ENCODE results near the gene RCSD1.
A peak's percentile ranks its signal among the peaks of the same experiment; 100 is the strongest.

Gene RCSD1

DNA sequence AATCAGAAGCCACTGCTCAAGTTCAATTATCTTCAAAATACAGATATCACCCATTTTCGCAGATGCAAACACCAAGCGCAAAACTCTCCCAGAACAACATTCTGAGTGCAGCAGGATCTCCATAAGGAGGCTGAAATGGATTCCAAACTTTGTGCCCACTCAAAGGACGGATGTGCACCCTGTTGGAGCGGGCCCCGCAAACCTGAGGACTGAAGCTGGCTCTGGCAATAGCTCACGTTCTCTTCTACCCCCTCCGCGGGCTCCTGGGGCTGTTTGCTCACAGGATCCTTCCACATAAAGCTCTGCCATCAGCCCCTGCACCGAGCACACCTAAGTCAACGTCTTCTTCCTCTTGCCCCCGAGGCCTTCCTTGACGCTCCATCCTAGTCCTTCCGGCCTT, 11.7 kb upstream of the RCSD1 start:
- no peak for DNase-seq

DNA sequence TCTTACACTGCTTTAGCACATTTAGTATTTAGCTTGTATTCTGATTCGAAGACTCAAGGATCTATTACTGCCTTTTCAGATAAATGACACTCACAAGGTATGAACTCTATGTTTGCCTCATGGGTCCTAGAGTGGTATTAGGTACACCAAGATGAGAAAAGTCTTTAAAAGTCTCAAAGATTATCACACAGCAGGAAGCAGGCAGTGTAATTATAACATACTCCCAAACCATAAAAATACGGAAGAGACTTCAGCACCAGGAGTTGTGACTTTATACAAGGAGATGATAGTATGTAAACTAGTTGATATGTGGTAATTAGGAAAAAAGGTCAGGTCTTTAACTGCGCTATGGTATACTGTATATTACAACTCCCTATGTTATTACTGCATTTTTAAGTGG, 11.2 kb upstream of the RCSD1 start:
- DNase-seq = no peak

DNA sequence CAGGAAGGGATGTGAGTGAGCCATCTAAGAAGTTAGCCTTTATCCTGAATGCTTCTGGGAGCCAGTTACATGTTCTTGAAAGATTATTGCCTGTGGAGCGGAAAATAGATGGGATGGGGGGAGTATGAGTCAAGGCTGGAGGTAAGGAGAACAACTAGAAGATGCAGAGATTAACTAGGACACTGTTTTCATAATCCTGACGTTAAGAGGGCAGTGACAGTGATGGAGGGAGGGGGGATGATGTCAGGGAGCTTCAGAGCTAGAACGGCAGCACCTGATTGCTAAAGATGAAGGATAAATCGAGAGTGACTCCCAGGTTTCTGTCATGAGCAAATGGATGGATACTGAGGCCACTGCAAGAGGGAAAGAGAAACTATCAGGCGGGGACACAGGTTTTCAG, 10.0 kb upstream of the RCSD1 start:
- DNase-seq = no peak

DNA sequence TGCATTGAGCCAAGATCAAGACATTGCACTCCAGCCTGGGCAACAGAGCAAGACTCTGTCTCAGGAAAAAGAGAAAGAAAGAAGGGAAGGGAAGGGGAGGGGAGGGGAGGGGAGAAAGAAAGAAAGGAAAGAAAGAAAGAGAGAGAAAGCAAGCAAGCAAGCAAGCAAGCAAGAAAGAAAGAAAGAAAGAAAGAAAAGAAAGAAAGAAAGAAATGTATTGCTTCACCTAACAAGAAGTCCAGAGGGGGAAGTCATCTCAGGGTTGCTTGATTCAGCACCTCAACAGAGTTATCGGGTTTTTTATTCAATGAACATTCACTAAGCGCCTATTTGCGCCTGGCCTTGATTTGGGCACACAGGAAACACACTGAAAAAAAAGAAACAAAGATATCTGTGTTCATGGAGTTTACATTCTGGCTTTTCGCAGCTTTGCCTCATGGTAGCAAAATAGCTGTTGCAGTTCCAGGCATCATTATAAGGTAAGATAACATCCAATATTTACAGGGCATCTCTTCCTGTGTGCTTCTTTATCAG, 8.2 kb upstream of the RCSD1 start:
- DNase-seq = peak; percentile 32

DNA sequence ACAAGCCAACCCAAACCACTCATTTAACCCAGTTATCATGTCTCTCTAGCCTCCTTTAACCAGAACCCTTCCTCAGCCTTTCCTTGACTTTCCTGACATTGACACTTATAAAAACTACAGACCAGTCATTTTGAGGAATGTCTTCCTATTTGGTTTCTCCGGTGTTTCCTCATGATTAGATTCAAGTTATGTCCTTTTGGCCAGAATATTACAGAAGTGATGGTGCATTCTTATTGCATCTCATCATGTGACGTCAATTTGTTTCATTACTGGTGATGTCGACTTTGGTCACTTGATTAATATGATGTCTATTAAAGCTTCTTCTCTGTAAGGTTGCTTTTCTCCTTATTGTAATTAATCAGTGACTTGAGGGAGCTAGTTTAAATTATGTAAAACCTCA, 6.1 kb upstream of the RCSD1 start:
- no peak for DNase-seq

DNA sequence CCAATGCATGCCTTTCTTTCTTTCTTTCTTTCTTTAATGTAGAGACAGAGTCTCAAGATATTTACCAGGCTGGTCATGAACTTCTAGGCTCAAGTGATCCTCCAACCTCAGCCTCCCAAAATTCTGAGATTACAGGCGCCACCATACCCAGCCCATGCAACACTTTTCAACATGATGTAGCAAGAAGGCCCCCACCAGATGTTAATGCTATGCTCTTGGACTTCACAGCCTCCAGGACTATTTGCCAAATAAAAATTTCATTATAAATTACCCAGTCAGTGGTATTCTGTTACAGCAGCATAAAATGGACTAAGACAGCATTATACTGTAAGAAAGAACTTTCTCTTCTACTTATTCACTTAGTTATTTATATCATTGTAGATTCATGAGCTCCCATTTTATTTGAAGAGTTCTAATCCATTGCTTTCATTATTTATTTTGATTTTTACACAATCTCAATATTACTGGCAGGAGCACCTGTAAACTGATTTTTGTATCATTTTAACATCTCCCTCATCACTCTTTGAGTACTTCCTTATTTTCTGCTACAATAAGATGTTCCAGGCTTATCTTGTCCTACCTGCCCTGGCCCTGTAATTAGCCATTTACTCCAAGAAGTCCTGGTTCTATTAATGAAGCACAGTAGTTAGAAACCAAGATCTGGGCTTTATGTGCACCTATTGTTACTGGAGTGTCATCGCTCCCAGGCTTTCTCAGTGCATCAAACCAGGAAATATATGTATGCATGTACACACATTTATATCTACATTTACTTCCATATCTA, 4.8 kb upstream of the RCSD1 start:
- no peak for DNase-seq

DNA sequence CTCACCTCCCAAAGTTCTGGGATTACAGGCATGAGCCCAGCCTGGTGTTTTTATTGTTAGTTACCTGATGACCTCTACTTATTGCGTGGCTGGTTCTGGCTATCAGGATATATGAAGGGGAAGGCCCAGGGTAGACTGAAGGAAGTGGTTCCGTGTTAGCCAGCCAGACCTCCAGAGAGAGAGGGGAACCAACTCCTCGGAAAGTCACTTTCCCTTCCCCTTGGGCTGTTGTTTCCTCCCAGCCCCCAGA, 2.5 kb upstream of the RCSD1 start:
- DNase-seq = no peak

DNA sequence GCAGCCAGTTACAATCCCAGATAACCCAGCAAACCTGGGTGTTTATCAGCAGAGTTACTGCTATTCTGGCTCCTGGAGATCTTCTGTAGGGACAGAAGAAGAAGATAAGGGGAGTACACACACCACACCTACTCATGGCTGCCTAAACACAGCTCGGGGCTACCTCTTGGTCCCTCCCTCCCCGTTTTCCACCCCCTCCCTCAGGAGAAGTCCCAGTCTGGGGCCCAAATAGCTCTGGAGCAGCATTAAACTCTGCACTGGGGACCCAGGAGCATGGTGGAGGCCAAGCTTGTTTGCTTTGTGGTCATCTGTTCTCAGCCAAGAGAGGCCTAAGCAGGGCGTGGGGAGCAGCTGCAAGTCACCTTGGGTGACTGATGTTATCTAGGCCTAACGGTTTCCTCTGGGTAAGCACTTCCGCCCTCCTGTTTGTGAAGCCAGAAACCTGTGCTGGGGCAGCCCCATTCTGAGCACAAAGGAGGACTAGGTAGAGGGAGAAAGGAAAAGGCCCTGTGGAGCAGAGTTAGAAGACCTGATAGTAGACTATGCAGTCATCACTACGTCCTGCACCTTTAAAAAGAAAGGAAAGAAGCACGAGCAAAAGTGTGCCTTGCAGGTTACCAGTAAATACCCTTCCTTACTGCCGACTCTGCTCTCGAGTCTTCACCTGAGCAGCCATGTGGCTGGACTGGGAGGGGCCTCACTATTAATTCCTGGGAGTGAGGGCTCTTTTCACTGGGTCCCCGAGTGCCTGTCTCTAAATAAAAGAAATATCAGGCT, 2.0 kb upstream of the RCSD1 start:
- peak; percentile 95 for DNase-seq

DNA sequence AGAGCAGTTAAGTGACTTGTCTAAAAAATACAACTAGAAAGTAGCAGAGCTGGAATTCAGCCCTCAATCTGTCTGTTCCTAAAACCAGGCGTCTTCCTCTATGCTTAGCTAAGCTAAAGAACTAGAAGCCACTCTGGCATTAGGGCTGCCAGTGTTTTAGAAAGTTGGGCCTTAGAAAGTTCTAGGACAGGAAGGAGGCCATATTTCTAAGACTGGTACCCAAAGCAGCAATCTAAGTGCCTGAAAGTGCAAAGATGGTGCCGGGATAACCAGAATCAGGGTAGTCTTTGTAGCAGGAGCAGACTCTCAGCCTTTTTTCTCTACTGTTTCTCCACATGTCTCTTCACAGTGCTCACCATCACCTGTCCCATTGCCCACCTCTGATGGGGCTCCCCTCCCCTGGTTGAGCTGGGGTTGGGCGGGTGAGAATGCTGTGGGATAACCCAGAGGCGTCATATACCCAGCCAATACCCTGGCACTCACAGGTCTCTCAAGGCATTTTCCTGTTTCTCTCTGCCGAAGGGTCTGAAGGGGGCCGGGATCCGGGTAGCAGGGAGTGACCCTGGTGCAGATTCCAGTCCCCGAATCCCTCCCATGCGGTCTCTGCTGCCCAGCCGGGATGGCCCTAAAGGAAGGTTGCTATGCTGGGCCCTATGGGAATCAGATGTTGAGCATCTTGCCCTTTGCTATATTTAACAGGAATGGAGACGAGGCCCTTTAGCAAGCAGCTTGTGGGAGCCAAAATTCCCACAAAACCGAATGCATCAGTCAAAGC, 1.1 kb upstream of the RCSD1 start:
- DNase-seq = no peak

DNA sequence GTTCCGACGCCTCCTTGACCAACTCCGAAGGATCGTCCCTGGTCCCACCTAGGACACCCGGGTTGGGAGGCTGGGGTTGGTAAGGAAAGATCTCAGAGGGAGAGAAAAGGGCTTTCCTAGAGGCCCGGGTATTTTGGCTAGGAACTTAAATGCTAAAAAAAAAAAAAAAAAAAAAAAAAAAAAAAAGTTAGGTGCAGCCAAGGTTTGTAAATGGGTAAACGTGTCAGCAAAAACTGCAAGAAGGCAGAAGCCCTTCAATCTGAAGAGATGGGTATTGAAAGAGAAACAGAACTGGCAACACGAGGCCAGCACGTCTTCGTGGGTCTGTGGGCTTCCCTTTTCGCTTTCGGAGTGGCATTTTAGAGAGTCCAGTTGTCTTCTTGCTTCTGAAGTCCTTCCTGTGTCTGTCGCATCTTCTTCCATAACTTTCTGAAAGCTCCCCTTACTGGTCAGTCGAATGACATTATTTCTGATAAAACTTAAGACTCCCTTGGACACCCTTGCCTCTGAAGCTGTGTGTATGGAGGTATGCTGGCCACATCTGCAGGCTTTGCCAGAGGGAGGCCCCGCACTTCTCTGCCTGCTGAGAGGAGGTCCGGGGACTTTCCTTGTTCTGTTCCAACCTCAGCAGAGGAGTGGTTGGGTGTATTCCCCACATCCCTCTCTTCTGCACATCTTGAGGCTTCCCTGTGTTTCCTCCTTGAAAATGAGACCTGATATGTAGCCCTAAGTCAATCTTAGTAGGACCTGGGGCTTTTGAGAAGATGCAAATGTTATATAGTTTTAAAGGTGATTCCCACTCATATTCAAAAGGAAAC, 745 bp downstream of the RCSD1 start:
- peak; percentile 53 for DNase-seq

DNA sequence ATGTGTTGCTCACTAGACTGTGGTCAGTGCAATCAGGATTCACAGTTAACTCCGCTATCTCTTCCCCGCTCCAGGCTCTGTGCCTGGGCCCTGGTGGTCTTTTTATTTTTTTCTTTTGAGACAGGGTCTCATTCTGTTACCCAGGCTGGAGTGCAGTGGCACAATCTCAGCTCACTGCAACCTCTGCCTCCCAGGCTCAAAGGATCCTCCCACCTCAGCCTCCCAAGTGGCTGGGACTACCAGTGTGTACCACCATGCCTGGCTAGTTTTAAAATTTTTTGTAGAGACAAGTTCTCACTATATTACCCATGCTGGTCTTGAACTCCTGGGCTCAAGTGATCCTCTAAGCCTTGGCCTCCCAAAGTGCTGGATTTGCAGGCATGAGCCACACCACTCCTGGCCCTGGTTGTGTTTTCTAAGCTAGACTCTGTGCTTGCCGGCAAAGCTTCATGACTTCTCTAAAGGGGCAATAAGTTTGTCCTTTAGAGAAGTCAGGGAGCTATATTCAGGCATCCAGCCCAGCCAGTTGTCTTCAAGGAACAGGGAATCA, 1.4 kb downstream of the RCSD1 start:
- DNase-seq = no peak

DNA sequence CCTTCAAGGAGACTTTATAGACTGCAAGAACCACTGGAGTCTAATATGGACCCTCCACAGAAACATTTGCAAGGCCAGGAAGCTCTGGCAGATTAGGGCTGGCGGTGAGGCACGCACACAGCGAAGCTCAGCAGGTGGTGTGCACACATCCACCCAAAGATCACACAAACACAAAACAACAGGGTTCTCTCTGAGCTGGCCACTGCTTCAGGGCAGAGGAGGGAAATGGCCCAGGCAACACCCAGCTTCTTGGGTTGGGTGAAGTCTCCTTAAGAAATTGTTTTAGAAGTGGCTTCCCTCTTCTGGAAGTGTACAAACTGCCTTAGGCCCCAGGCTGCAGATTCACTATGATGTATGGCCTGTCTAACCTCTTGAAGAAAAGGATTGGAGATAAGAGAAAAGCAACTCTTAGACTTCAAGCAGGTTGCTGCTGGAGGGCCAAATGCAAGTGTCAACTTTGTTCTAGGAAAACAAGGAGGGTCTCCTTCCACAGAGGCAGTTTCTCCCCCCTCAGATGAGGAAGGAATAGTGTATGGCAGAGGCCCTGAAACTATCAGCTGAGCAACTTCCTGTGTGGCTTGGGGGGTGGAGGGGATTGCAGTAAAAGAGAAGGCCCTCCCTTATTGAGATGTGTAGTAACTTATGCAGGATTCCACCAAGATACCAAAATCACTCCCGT, 2.0 kb downstream of the RCSD1 start:
- peak; percentile 83 for DNase-seq

DNA sequence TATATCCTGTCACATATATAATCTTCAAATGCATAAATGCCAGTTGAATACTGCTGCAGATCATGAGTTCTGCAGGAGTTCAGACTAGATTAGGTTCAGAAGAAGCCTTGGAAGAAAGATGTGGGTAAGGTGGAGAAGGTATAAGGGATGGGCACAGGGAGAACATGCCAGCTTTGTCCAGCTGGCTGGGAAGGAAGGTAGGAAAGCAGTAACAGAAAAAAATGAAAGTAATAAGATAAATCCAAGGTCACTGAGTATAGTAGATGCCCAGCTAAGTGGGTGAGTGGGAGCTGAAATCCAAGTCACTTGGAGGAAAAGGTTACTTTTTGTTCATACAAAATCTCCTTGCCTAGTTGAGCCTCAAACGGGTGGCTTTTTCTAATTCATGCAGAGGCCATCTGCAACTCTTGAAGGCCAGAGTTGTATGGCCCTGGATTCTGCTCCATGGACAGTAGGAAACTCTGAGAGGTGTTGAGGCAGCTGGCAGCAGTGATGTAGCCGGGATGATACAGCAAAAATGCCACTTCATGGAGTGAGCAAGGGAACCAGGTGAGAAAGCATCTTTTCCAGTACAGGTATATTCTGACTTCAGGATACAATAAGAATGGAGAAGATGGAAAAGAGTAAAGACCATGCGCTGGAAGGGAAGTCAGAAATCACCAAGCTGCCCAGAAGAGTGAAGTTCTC, 3.4 kb downstream of the RCSD1 start:
- no peak for DNase-seq

DNA sequence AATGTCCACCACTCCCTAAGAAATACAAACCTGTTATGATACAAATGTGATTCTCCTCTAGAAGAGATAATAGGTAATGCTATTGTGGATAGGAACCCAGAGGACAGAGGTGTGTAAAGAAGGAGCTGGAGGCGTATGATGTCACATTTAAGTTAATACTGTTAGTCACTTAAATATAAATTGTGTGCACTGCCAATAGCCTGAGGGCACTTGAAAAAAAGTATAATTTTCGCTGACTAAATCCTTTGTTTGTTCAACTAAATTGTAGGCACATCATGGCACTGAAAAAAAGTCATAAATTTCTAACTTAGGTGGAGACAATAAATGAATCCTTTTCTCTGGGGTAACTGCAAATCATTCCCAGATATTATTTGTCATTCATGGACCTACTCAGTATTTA, 4.4 kb downstream of the RCSD1 start:
- DNase-seq = no peak

DNA sequence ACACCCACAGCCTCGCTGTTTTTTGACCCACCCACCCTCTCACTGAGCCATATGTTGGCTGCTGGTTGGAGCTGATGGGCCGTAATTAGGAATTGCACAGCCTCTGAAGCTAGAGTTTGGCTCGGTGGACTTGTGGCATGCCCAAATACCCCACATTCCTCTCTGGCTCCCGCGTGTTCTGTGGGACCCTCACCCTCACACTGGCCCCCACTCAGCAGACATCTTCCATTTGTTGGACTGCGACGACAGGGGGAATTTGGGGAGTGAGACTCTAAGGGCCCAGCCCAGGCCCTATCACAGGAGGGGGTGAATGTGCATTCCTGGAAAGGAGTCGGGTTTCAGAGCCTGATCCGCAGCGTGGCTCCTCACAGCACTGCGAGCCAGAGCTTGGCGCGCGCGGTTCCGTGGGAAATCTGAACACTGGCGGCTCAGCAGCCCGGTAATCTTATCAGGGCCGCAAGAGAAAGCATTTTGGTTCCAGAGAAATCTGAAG, 5.2 kb downstream of the RCSD1 start:
- no peak for DNase-seq

DNA sequence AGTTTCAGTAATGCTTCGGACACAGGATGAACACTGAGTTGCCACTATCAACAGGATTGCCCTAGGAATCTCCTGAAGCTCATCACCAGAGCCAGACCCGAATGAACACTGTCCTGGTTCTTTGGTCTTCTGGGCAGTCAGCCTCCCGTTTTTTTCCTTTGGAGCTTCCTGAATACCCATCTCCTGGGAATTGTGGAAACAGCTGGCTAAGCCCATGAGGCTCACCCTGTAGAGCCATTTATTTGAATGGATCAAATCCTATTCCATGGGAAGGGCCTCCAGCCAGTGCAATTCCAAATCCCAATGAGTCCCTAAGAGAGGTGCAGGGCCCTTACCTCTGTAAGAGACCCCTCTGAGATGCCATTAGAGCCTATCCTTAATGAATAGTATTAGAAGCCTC, 5.9 kb downstream of the RCSD1 start:
- no peak for DNase-seq

DNA sequence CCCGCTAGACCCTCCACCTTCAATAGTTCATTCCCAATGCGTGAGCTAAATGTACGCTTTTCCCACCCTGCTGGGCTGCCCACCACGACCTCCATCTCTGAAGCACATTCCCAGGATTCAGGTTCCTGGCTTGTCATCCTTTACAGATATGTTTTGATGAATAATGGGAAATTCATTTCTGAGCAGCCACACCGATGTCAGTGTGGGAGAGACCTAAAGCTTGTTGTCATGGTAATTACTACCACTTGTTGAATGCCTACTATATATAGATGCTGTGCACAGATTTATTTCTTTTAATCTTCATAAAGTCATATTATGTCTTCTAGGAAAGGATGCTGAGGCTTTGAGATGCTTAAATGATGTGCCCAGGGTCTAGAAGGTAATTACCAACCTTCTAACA, 8.0 kb downstream of the RCSD1 start:
- no peak for DNase-seq

DNA sequence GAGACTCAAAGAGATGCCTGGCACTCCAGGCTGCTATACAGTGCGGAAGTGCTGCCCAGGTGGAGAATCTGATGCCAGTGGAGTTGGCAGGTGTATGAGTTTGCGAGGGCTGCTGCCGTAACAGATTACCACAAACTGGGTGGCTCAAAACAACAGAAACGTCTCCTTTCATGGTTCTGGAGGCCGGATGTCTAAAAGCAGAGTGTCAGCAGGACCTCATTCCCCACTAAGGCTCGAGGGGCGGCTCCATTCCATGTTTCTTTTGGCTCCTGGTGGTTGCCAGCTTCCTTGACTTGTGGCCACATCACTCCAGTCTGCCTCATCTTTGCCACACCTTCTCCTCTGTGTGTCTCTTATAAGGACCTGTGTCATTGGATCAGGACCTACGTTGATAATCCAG, 10.0 kb downstream of the RCSD1 start:
- no peak for DNase-seq

DNA sequence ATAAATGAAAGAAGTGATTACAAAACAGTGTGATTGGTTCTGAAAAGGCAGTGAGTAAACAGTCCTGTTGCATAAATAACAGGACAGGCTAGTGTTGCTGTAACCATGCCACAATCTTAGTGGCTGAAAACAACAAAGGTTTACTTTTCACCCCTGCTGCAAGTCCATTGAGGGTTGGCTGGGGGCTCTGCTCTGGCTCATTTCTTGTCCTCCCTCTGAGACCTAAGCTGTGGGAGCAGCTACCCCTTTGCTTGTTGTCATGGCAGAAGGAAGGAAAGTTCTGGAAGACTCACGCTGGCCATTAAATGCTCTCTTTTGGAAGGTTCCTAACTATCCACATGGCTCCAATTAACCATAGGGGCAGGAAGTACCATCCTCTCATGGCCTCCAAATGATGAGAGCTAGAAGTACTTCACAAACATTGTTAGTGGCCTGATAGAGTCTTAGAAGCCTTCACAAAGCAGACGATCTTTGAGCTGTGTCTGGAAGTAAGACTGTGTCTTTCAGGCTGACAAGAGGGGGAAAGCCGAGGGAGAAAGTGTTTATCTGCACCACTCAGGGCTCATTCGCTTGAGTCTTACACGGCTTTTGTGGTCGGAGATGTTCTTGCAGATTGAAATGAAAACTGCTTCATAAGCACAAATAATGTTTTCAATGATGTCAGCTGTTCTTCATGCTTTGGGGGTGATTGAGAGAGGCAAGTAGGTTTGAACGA, 11.9 kb downstream of the RCSD1 start:
- peak; percentile 89 for DNase-seq

DNA sequence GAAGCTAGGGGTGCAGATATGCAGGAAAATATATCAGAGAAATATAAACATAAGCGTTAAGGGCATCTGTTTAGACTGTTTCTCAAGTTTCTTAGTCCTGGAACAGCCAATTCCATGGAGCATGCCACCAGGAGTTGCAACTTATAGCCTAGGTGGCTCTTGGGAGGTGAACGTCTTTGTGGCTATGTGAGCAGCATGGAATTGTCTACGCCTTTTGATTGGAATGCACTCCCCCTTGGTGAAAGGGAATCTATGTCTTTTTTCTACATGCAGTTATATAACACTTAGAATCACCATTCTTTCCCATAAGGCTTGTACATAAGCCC, 12.4 kb downstream of the RCSD1 start:
- no peak for DNase-seq

DNA sequence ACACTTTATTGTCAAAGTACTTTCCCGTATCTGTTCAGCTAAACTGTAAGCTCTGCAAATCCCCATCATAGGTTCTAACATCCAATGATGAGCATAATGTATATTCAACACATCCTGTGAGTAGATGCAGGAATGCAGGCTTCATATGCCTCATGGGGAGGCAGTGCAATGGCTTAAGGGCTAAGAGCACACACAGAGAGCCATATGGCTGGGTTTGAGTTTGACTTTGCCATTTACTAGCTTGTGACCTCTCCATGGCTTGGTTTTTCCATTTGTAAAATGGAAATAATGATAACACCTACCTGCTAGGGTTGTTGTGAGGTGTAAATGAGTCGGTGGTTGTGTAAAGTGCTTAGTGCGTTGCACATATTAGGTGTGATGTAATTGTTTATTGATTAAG, 13.4 kb downstream of the RCSD1 start:
- no peak for DNase-seq
